ENCODE data around the gene MYOZ3. TPM values are rescaled to one million over a fixed set of nuclear protein-coding genes. Genes with fewer than 3 reads are reported as not detected.

Gene MYOZ3
- total RNA-seq, 3 donors from 2014 or later, result under 0.01 to 0.33 (median 0.15) TPM

- Histone ChIP-seq H3K36me3 (no peaks in the 10 kb centered on the region), H3K27ac (peak overlapping the region; percentile 81 to 97), H3K9me3 (no peaks in the 10 kb centered on the region), H3K4me3 (peak overlapping the region in 1 of 3 donors; percentile 7), H3K27me3 (no peaks in the 10 kb centered on the region), H3K4me1 (peaks cover 21 to 38% of the 10 kb centered on the region in 2 donors)
- no peak for TF ChIP-seq POLR2A (IDR thresholded peaks at IDR 0.05)
- no peak for TF ChIP-seq POLR2AphosphoS5 (IDR thresholded peaks at IDR 0.05)
- no peak for TF ChIP-seq CTCF (IDR thresholded peaks at IDR 0.05)
- intact Hi-C loops (cut with DNase I; ENCODE audit: low total_unique reads), result no loop called here
- DNase-seq (ENCODE audit: low spot score in 2 of 2), result no peak
Observed at GRCh38 chr5:150641824-150642566, 19.1 kb upstream of the MYOZ3 start.

GRCh38 chr5:150642567-150642927 is 18.5 kb upstream of the MYOZ3 start:
- TF ChIP-seq POLR2AphosphoS5 (IDR thresholded peaks at IDR 0.05), result peak in 2 of 3 donors; percentile 28 to 36
- no peak for TF ChIP-seq POLR2A (IDR thresholded peaks at IDR 0.05)
- DNase-seq (ENCODE audit: low spot score in 2 of 2), result peak; percentile 79 to 86
- intact Hi-C loops (cut with DNase I; ENCODE audit: low total_unique reads), result no loop called here
- H3K4me3 ChIP-seq, result peak overlapping the region in 1 of 3 donors; percentile 7
- peaks cover 21 to 38% of the 10 kb centered on the region in 2 donors for H3K4me1 ChIP-seq
- peak overlapping the region; percentile 81 to 97 for H3K27ac ChIP-seq
- no peaks in the 10 kb centered on the region for H3K36me3 ChIP-seq
- H3K27me3 ChIP-seq, result no peaks in the 10 kb centered on the region
- no peaks in the 10 kb centered on the region for H3K9me3 ChIP-seq

- H3K27ac ChIP-seq, result peak overlapping the region; percentile 81 to 97
- H3K4me1 ChIP-seq, result peaks cover 21 to 38% of the 10 kb centered on the region in 2 donors
- TF ChIP-seq POLR2AphosphoS5 (IDR thresholded peaks at IDR 0.05), result no peak
- TF ChIP-seq CTCF (IDR thresholded peaks at IDR 0.05), result no peak
- no peak for TF ChIP-seq POLR2A (IDR thresholded peaks at IDR 0.05)
- H3K27me3 ChIP-seq, result no peaks in the 10 kb centered on the region
- DNase-seq (ENCODE audit: low spot score in 2 of 2), result no peak
- H3K4me3 ChIP-seq, result no peak overlapping the region
- H3K9me3 ChIP-seq, result no peaks in the 10 kb centered on the region
- no peaks in the 10 kb centered on the region for H3K36me3 ChIP-seq
- intact Hi-C loops (cut with DNase I; ENCODE audit: low total_unique reads), result no loop called here
Observed at GRCh38 chr5:150642991-150643710, 17.9 kb upstream of the MYOZ3 start.

GRCh38 chr5:150644058-150644457 is 17.0 kb upstream of the MYOZ3 start:
- Histone ChIP-seq H3K4me1 (peaks cover 21 to 38% of the 10 kb centered on the region in 2 donors), H3K9me3 (no peaks in the 10 kb centered on the region), H3K4me3 (no peak overlapping the region), H3K36me3 (no peaks in the 10 kb centered on the region), H3K27me3 (no peaks in the 10 kb centered on the region), H3K27ac (peak overlapping the region; percentile 81 to 97)
- TF ChIP-seq POLR2AphosphoS5 (IDR thresholded peaks at IDR 0.05) (no peak), POLR2A (IDR thresholded peaks at IDR 0.05) (no peak)
- DNase-seq (ENCODE audit: low spot score in 2 of 2), result no peak
- intact Hi-C loops (cut with DNase I; ENCODE audit: low total_unique reads), result no loop called here

GRCh38 chr5:150644514-150644913 is 16.5 kb upstream of the MYOZ3 start:
- DNase-seq (ENCODE audit: low spot score in 2 of 2), result no peak
- H3K27ac ChIP-seq, result peak overlapping the region; percentile 34 to 81
- intact Hi-C loops (cut with DNase I; ENCODE audit: low total_unique reads), result no loop called here
- no peak overlapping the region for H3K4me3 ChIP-seq
- no peaks in the 10 kb centered on the region for H3K27me3 ChIP-seq
- no peaks in the 10 kb centered on the region for H3K9me3 ChIP-seq
- H3K36me3 ChIP-seq, result no peaks in the 10 kb centered on the region
- TF ChIP-seq POLR2A (IDR thresholded peaks at IDR 0.05) (no peak), CTCF (IDR thresholded peaks at IDR 0.05) (no peak), POLR2AphosphoS5 (IDR thresholded peaks at IDR 0.05) (no peak)
- H3K4me1 ChIP-seq, result peaks cover 21 to 38% of the 10 kb centered on the region in 2 donors

Measured in breast epithelium (tissue), 4 donors.